ELF-1 (cell line): ENCODE results near the gene GGT1.
"Not testable (repeated sequence)": the region's sequence is repeated elsewhere in the genome, so short reads cannot be mapped to it uniquely, and the experiment has no call there.

Experiments used
- DNase-seq: peaks from one replicate; pipeline ENCODE4 v3.0.0-alpha.2; 2016; ENCODE audit warnings: low read depth, low spot score

The GGT1 gene

GRCh38 chr22:24599958-24600715 lies 2.9 kb upstream of the GGT1 start:
- not testable (repeated sequence) for DNase-seq

DNA sequence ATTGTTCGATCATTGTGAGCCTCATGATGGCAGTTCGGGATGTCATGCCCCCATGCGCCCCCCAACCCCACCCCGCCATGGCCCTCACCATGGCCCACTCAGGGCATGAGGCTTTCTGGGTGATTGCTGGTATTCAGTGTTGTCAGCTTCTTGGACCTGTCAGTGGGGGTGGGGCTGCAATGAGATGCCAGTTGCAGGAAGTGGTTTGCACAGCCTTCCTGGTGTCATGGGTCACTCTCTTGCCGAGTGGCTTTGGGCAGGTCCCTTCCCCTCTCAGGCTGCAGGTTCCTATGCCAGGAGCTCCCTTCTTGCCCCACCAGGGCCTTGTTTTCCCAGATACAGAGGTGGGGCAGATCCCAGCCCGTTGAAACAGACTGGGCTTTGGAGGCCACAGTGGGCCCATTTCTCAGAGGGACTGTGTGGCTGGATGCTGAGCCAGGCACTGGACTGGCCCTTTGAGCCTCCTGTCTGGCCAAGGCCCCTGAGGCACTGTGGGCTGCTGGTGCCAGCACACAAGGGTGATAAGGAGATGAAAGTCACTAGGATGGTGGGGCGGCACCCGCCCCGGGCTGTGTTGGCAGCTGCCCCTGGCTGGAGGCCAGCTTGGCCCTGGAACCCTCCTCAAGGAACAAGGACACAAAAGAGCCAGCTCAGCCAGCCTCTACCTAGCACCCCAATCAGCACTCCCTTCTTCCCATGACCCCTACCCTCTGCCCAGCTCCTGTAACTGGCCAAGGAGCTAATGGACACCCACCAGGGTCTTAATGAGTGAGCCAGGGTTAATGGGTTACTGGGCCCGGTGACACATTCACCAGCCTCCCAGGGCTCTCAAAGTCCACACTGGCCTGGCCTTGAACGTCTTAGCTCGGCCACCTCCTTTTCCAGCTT lies 1.5 kb upstream of the GGT1 start:
- no peak for DNase-seq

DNA sequence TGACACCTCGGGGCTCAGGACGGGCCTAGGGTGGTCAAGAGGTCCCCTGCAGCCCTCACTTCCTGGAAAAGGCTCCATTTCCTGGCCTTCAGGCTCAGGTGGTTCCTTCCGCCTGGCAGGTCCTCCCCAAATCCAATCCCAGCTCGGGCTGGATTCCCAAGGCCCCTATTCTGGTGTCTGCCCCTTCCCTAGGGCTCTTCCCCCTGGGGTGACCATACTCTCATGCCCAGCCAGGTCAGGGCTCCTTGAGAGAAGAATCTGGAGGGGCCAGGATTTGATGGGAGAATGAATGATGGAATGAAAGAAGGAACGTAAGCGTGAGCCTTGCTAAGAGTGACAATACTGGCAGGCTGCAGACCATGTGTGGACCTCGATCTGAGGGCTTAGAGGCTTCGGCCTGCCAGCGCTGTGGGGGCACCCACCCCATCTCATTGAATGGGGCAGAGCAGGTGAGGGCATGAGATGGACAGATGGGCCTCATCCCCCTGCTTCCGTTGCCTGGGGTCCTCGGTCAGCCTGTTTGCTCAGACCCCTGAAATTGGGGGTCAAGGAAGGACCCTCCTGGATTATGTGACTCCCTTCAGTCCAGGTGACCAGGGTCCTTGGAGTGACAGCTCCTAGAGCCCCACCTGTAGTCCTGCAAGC lies 766 bp upstream of the GGT1 start:
- not testable (repeated sequence) for DNase-seq

GRCh38 chr22:24603770-24604629 lies 1.0 kb downstream of the GGT1 start:
- peak; percentile 64 for DNase-seq

- peak; percentile 56 for DNase-seq
These were observed 3.3 kb downstream of the GGT1 start for GRCh38 chr22:24606340-24606739.

- peak; percentile 24 for DNase-seq
These were observed 4.5 kb downstream of the GGT1 start for GRCh38 chr22:24607429-24607983.

- DNase-seq: not testable (repeated sequence)
These were observed 5.3 kb downstream of the GGT1 start for GRCh38 chr22:24608327-24608726.

DNA sequence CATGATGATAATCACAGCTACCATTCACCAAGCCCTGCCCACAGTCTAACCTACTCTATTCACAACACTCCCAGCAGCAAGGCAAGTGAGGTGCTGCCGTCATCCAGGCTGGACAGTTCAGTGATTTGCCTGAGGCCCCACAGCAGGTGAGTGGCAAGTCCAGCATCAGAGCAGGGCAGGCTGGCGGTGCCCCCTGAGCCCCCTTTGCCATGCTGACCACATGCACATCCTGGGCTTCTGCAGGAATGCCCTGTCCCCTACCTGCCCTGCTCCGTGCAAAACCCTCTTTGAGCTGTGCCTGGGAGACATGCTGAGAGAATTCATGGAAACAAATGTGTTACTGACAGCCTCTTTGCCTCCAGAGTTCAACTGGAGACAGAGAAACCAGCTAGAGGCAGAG lies 6.9 kb downstream of the GGT1 start:
- not testable (repeated sequence) for DNase-seq

DNA sequence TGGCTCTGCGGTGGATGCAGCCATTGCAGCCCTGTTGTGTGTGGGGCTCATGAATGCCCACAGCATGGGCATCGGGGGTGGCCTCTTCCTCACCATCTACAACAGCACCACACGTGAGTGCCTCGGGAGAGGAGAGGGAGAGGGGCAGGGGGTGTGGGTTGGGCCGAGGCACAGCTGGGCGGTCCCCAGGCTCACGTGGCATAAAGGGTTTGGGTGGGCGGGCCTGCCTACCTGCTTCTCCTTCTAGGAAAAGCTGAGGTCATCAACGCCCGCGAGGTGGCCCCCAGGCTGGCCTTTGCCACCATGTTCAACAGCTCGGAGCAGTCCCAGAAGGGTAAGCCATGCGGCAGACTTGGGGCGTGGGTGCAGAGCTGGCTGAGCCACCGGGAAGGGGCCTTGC lies 11.8 kb downstream of the GGT1 start:
- DNase-seq: not testable (repeated sequence)

DNA sequence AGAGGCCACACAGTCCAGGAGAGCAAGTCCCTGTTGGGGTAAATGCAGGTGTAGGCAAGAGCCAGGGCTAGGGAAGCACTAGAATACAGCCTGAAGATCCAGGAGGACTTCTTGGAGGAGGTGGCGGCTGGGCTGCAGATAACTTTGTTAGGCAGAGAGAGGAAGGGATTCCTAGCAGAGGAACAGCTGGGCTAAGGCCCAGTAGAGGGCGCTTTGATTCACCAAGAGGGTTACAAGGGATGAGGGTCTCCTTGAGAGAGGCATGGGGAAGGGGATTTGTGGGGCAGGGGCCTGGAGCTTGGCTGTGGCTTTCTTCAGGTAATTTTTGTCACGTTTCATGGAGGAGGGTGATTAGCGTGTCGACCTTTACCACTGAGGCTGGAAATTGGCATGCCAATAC lies 18.3 kb downstream of the GGT1 start:
- DNase-seq: not testable (repeated sequence)

- not testable (repeated sequence) for DNase-seq
These were observed 19.6 kb downstream of the GGT1 start for GRCh38 chr22:24622596-24622995.

DNA sequence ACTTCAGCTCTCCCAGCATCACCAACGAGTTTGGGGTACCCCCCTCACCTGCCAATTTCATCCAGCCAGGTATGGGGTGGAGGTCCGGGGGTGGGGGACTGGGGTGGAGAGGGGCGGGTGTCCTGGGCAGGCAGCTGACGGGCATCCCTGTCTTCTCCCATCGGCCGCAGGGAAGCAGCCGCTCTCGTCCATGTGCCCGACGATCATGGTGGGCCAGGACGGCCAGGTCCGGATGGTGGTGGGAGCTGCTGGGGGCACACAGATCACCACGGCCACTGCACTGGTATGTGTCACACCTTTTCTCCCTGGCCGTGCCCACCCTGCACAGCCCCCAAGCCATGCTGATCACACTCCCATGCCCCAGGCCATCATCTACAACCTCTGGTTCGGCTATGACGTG lies 24.9 kb downstream of the GGT1 start:
- DNase-seq: not testable (repeated sequence)

- peak; percentile 55 for DNase-seq
These were observed 26.1 kb downstream of the GGT1 start for GRCh38 chr22:24629069-24629468.

GRCh38 chr22:24630812-24631427 lies 27.9 kb downstream of the GGT1 start:
- peak; percentile 64 for DNase-seq

GRCh38 chr22:24631430-24632122 lies 28.6 kb downstream of the GGT1 start:
- DNase-seq: peak; percentile 50

DNA sequence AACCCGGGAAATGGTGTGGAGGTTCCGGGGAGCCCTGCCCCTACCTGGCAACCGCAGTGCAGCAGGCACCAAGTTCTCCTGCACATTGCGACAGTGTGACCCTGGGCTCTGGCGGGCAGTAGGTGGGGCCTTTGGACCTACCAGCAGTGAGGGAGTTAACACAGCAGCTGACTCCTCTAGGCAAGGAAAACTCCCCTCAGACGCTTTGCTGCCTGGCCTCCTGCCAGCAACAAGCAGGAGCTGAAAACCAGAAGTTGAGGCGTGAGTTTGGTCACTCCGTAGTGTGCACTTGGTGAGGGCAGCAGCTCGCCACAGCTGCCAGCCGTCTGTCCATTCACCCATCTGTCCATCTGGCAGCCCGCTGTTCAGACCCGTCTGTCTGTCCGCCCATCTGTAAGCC lies 29.6 kb downstream of the GGT1 start:
- DNase-seq: not testable (repeated sequence)

DNA sequence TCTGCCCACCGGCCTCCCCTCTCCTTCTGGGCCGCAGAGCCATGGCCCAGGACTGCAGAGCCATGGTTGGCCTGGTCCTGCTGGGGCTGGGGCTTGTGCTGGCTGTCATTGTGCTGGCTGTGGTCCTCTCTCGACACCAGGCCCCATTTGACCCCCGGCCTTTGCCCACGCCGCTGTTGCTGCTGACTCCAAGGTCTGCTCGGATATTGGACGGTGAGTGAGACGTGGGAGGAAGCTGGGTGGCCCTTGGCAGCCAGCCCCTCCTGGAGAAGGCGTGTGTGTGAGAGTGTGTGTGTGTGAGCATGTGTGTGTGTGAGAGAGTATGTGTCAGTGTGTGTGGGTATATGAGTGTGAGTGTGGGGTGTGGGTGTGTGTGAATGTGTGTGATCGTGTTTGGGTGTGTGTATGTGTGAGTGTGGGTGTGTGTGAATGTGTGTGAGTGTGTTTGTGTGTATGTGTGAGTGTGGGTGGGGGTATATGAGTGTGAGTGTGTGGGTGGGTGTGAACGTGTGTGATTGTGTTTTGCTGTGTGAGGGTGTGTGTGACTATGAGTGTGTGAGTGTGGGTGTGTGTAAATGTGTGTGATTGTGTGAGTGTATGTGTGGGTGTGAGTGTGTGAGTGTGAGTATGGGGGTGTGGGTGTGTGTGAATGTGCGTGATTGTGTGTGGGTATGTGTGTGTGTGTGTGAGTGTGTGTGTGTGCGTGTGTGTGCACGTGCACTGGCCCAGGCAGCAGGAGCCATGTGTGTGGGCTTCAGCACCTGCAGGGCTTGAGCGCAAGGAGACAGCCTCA lies 30.4 kb downstream of the GGT1 start:
- not testable (repeated sequence) for DNase-seq

- peak; percentile 54 for DNase-seq
These were observed 31.9 kb downstream of the GGT1 start for GRCh38 chr22:24634776-24635389.

GRCh38 chr22:24636513-24636912 lies 33.5 kb downstream of the GGT1 start:
- DNase-seq: not testable (repeated sequence)
